Ishikawa (cell line): Measurements from ENCODE around the gene S100A5.

Experiments
- CEBPB ChIP-seq: IDR thresholded peaks from 2 replicates; pipeline ENCODE4 v1.6.1; 2012
- CREB1 ChIP-seq: IDR thresholded peaks from 2 replicates; pipeline ENCODE4 v1.6.1; 2012; ENCODE audit warnings: low read depth
- EGR1 ChIP-seq: IDR thresholded peaks from 2 replicates; pipeline ENCODE4 v1.6.1; 2012
- EP300 ChIP-seq: IDR thresholded peaks from 2 replicates; pipeline ENCODE4 v1.6.1; 2012; ENCODE audit warnings: borderline replicate concordance
- FOXM1 ChIP-seq: IDR thresholded peaks from 2 replicates; pipeline ENCODE4 v1.6.1; 2012; ENCODE audit warnings: low read depth, borderline replicate concordance
- NFIC ChIP-seq: IDR thresholded peaks from 2 replicates; pipeline ENCODE4 v1.6.1; 2012
- RAD21 ChIP-seq: IDR thresholded peaks from 2 replicates; pipeline ENCODE4 v1.6.1; 2012; ENCODE audit warnings: low read depth
- TAF1 ChIP-seq: IDR thresholded peaks from 2 replicates; pipeline ENCODE4 v1.6.1; 2012; ENCODE audit warnings: low read depth, mild to moderate bottlenecking
- TCF12 ChIP-seq: IDR thresholded peaks from 2 replicates; pipeline ENCODE4 v1.6.1; 2012; ENCODE audit warnings: low read depth
- TEAD4 ChIP-seq: IDR thresholded peaks from 2 replicates; pipeline ENCODE4 v1.6.1; 2012
- YY1 ChIP-seq: IDR thresholded peaks from 2 replicates; pipeline ENCODE4 v1.6.1; 2012; ENCODE audit warnings: low read depth
- ZBTB7A ChIP-seq: IDR thresholded peaks from 2 replicates; pipeline ENCODE4 v1.6.1; 2012; ENCODE audit warnings: low read depth
- TF ChIP-seq, protein P1 (sequence below): IDR thresholded peaks from 2 replicates; pipeline ENCODE4 v1.6.1; 2012
- TF ChIP-seq, protein P2 (sequence below): IDR thresholded peaks from 2 replicates; pipeline ENCODE4 v1.6.1; 2012
- TF ChIP-seq, protein P3 (sequence below): IDR thresholded peaks from 2 replicates; pipeline ENCODE4 v1.6.1; 2012; ENCODE audit warnings: low read depth, mild to moderate bottlenecking

S100A5 gene

DNA sequence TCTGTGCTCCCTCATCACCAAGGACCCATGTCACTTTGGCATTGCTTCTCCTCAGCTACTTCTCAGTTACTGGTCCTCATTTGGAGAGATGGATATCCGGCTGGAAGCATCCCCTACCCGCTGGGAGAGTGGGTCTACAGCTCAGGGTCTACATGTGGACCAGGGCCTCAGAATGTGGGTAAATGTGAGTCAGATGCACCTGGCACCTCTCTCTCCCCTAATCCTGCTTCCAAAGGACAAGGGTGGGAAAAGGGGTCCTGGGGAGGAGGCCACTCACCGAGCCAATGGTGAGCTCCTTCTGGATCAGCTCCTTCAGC is 5.9 kb downstream of the S100A5 start:
- TF ChIP-seq YY1: no peak
- TF ChIP-seq, protein P1, sequence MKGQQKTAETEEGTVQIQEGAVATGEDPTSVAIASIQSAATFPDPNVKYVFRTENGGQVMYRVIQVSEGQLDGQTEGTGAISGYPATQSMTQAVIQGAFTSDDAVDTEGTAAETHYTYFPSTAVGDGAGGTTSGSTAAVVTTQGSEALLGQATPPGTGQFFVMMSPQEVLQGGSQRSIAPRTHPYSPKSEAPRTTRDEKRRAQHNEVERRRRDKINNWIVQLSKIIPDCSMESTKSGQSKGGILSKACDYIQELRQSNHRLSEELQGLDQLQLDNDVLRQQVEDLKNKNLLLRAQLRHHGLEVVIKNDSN: no peak
- no peak for TF ChIP-seq TCF12
- TF ChIP-seq EGR1: no peak
- TF ChIP-seq ZBTB7A: no peak
- TF ChIP-seq FOXM1: no peak
- no peak for TF ChIP-seq EP300
- TF ChIP-seq CEBPB: no peak
- no peak for TF ChIP-seq TAF1
- no peak for TF ChIP-seq RAD21
- no peak for TF ChIP-seq TEAD4
- TF ChIP-seq, protein P2, sequence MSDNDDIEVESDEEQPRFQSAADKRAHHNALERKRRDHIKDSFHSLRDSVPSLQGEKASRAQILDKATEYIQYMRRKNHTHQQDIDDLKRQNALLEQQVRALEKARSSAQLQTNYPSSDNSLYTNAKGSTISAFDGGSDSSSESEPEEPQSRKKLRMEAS: no peak
- TF ChIP-seq NFIC: no peak
- TF ChIP-seq, protein P3, sequence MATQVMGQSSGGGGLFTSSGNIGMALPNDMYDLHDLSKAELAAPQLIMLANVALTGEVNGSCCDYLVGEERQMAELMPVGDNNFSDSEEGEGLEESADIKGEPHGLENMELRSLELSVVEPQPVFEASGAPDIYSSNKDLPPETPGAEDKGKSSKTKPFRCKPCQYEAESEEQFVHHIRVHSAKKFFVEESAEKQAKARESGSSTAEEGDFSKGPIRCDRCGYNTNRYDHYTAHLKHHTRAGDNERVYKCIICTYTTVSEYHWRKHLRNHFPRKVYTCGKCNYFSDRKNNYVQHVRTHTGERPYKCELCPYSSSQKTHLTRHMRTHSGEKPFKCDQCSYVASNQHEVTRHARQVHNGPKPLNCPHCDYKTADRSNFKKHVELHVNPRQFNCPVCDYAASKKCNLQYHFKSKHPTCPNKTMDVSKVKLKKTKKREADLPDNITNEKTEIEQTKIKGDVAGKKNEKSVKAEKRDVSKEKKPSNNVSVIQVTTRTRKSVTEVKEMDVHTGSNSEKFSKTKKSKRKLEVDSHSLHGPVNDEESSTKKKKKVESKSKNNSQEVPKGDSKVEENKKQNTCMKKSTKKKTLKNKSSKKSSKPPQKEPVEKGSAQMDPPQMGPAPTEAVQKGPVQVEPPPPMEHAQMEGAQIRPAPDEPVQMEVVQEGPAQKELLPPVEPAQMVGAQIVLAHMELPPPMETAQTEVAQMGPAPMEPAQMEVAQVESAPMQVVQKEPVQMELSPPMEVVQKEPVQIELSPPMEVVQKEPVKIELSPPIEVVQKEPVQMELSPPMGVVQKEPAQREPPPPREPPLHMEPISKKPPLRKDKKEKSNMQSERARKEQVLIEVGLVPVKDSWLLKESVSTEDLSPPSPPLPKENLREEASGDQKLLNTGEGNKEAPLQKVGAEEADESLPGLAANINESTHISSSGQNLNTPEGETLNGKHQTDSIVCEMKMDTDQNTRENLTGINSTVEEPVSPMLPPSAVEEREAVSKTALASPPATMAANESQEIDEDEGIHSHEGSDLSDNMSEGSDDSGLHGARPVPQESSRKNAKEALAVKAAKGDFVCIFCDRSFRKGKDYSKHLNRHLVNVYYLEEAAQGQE: no peak
- TF ChIP-seq CREB1: no peak

DNA sequence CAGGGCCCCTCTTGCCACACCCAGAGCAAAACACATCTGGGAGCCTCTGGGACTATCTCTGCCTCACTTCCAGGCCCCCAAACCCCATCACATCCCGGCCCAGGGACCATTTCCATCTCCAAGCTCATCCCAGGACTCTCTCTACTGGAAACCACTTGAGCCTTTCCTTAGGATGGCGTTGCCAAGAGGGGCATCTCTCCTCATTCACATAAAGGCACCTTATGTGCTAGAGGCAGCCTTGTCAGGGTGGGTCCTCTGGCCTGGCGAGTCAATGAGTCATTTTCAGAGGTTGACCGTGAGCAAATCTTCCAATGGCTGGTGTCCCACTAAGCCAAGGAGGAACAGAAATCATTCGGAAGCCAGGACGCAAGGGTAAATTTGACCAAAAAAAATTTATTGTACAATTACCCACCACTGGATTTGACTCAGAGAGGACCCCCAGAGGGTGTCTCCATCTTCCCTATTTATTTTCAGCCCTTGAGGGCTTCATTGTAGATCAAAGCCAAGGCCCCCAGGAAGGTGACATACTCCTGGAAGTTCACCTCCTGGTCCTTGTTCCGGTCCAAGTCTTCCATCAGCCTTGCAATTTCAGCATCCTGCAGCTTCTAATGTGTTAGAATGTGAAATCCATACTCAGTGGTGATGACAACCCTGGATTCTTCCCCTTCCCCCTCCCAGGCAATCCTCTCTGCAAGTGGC is 6.4 kb downstream of the S100A5 start:
- TF ChIP-seq TEAD4 (no peak), ZBTB7A (no peak), NFIC (no peak), CREB1 (no peak), EP300 (no peak), TCF12 (no peak), FOXM1 (no peak), RAD21 (no peak)
- TF ChIP-seq, protein P3: no peak

DNA sequence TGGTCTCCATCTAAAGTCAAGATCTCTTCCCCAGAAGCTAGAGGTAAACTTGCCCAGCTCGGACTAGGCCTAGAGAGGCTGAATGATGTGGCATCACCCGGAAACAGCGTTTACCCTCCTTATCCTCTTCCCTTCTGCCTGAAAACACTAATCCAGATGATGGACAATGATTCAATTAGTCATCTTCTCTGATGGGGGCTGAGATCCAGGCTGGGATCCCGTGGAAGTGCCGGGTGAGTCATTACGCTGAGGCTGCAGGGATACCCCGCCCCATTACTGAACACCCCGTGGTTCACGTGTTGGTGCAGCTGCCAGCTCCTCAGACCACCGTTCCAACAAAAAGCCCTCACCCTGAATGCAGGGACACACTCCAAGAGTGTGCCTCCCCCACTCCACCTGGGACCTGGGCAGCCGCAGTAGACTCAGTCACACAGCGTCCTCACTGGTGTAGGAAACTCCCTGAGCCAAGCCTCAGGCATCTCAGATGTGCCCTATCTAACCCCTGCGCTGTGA is 7.0 kb downstream of the S100A5 start:
- TF ChIP-seq CEBPB (no peak), EGR1 (no peak), ZBTB7A (no peak), TEAD4 (no peak), NFIC (no peak), CREB1 (no peak), EP300 (no peak)
- TF ChIP-seq, protein P1: no peak
- TF ChIP-seq, protein P3: no peak

DNA sequence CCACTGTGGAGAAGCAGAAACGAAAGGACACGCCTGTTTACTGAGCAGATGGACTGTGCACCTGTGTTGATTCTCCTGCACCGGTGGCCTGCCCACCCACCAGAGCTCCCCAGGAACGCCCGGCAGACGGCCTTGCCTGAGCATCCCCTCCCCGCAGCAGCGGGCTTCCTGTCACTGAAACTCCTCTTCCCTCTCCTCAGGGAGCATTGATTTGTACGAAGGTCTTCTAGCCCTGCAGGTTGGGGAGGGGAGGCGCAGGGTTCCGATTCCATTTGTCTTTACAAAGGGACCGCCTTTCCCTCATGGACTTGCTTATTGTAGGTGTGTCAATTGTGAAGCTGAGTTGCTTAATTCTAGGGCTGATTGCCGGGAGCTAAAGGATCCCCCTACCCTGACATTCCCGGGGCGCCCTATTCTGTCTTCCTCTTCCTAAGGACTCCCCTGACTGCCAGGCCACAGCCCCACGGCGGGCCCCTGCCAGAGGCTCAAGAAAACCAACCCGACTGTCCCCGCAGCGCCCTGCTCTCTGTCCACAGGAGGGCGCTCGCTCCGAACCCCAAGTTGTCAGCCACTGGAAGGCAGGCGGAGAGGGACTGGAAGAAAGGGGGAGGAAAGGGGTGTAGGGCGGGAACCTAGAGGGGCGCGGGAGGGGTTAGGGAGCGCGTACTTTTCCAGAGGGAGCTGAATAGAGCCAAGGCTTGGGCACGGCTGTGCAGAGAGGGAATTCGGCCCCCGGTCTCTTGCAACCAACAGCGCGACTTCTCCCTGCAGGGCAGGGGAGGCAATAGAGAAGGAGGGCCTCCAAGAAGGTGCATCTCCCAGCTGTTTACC is 7.8 kb downstream of the S100A5 start:
- TF ChIP-seq RAD21: peak; percentile 91
- TF ChIP-seq FOXM1: no peak
- 0 out of 2 replicates have a peak, but pooled peaks have one; percentile 44 for TF ChIP-seq YY1
- TF ChIP-seq EP300: 0 out of 2 replicates have a peak, but pooled peaks have one; percentile 35
- TF ChIP-seq CEBPB: no peak; the same call in 1 of the 2 replicates
- 0 out of 2 replicates have a peak, but pooled peaks have one; percentile 30 for TF ChIP-seq TEAD4
- peak; percentile 78; the same call in 1 of the 2 replicates for TF ChIP-seq ZBTB7A
- TF ChIP-seq TAF1: peak; percentile 33; the same call in 1 of the 2 replicates
- TF ChIP-seq CREB1: no peak
- peak; percentile 60; the same call in 1 of the 2 replicates for TF ChIP-seq TCF12
- peak; percentile 23; the same call in 1 of the 2 replicates for TF ChIP-seq NFIC
